HG03520 (cell line): Measurements from ENCODE around the gene MYH14.

Experiments
- ATAC-seq: cut with Tn5 transposase; IDR thresholded peaks from one replicate; pipeline ENCODE4 v1.9.1; 2021; ENCODE audit warnings: mild to moderate bottlenecking, moderate library complexity; ENCODE audit not compliant: unreplicated experiment

Gene MYH14

DNA sequence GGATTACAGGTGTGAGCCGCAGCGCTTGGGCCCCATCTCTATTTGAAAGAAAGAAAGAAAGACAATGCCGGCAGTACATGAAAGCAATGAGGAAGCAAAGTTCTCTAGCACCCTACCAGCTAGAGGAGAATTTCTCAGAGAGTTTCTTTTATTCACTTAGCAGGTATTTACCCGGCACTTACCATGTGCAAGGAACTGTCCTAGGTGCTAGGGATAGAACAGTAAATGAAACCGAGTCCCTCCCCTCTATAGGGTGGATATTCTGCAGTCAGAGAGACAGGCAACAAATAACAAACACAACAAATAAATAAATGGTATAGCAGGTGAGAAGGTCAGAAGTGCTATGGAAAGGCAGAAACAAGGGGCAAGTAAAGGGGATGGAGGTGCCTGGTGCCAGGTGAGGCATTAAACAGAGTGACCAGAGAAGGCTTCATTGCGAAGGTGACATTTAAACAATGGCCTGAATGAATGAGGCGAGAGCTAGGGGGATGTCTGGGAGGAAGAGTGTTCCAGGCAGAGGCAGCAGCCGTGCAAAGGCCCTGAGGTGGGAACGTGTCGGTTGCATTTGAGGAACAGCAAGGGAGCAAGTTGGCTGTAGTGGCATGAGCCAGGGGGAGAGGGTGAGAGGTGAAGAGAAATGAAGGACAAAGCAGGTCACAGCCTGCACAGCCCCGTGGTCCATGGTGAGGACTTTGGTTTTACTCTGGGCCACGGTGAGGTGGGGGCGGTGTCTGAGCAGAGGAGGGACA lies 10.8 kb upstream of the MYH14 start:
- ATAC-seq, result no peak

DNA sequence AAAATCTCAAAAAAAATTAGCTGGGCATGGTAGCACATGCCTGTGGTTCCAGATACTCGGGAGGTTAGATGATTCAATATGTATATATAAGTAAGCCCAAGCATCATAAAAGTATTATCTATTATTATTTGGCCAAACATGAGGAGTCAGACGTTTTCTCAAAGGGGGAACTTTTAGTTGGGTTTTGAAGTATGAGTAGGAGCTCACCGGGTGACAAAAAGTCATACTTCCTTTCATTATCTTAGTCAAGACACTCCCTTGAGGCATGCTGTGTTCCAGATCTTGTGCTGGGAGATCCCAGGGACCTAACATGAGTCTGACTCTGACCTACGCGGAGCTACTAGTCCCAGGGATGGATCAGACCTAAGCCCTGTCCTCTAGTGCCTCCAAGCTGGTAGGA lies 8.2 kb upstream of the MYH14 start:
- ATAC-seq, result no peak

DNA sequence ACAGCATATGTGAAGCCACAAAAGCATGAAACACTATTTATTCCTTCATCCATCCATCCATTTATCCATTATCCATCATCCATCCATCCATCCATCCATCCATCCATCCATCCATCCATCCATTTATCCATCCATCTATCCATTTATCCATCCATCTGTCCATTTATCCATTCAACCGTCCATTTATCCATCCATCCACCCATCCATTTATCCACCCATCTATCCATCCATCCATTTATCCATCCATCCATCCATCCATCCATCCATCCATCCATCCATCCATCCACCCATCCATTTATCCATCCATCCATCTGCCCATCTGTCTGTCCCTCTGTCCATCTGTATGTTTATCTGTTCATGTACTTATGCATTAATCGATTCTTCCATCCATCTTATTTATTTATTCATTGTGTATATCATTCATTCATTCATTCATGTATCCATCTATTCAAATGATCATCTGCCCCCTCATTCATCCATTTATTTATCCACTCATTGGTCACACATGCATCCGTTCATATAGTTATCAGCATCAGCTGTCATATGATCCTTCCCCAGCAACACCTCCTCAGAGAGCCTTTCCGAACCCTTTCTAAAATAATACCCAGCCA lies 7.0 kb upstream of the MYH14 start:
- ATAC-seq, result no peak

DNA sequence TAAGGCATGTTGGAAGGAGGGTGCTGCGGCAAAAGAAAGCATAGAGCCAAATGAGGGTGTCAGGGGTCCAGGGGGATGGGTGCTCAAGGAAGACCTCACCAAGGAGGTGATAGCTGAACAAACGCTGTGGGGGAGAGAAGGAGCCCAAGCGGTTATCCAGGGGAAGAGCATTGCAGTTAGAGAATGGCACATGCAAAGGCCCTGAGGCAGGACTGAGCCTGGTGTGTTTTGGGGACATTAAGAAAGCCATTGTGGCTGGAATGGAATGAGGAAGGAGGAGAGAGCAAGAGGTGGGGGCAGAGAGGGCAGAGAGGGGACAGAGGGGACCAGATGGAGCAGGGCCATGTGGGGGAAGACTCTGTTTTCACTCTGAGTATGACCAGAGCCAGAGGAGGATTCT lies 6.1 kb upstream of the MYH14 start:
- no peak for ATAC-seq

DNA sequence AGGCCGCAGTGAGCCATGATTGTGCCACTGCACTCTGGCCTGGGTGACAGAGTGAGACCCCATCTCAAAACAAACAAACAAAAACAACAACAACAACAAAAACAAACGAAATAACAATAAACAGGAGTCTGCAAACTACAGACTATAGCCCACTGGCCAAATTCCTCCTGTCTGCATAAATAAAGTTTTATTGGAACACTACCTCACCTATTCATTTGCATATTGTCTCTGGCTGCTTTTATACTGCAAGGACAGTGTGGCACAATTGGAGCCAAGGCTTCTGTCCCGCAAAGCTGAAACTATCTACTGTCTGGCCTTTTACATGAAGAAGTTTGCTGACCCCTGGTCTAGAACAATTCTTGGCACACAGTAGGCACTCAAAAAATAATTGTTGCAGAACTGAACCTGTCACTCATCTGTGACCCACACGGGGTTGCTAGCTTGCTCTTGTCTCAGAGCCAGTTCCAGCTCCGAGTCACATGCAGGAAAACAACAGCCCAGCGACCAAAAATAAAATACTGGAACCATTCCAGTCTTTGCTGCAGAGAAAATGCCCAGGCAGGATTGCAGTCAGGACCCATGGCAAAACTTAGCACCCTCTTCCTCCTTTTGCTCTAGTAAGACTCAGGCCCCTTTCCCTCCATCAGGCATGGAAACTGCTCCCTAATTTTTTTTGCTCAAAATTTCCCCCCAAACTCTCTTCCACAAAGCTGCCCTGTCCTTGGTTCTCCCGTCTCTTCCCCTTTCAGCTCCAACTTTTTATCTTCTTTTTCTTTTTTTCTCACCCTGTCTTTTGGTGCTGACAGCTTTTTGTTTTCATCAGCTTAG lies 4.8 kb upstream of the MYH14 start:
- no peak for ATAC-seq

DNA sequence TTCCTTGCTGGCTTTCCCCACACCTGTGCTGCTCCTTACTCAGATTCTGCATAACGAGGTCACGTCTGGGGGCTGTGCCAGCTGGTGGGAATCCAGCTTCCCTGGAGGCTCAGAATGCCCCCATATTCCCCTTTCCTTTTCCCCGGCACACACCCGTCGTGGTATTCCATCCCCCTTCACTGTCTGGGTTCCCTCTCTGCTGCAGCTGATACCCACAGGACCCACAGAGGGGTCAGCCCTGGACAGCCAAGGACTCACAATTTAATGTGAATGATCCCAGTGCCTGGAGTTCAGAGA lies 4.2 kb upstream of the MYH14 start:
- ATAC-seq, result no peak

DNA sequence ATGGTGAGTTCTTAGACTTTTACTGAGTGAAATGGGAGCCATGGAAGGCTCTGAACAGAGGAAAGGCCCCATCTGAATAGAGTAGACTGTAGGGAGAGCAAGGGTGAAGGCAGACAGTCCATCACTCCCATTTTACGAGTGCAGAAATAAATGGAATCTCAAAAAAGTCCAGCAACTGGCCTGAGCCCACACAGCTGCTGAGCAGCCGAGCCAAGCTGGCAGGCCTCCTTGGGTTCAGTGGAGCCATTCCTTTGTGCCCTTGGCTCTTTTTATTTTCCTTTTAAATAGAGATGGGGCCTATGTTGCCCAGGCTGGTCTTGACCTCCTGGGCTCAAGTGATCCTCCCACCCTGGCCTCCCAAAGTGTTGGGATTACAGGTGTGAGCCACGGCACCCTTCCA lies 1.0 kb upstream of the MYH14 start:
- ATAC-seq, result no peak

DNA sequence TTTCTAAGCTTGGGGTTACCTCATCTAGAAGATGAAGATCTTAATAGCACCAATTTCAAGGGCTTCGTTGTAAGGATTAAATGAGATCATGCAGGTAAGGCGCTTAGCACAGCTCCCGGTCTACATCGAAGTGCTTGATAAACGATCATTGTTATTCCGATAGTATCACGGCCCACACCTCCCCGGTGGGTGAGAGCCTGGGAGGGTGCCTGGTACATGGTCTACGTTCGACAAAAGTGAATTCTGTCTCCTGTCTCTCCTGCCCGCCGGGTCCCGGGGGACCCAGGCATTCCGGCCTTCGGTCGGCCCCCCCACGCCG lies 501 bp upstream of the MYH14 start:
- no peak for ATAC-seq

DNA sequence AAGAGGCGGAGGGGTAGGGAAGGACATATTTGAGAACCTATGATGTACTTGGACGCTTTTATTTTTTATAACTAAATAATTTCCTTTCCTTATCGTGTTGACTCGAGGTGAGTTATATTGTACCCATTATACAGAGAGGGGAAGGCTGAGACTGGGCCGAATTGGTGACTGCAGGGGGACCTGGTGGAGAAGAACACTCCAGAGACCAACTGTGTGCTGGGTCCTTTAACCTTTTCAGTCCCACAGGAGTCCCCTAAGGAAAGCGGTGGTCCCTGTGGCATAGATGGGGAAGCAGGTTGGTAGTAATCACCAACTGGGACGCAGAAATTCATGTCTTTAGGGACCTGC lies 633 bp downstream of the MYH14 start:
- no peak for ATAC-seq

DNA sequence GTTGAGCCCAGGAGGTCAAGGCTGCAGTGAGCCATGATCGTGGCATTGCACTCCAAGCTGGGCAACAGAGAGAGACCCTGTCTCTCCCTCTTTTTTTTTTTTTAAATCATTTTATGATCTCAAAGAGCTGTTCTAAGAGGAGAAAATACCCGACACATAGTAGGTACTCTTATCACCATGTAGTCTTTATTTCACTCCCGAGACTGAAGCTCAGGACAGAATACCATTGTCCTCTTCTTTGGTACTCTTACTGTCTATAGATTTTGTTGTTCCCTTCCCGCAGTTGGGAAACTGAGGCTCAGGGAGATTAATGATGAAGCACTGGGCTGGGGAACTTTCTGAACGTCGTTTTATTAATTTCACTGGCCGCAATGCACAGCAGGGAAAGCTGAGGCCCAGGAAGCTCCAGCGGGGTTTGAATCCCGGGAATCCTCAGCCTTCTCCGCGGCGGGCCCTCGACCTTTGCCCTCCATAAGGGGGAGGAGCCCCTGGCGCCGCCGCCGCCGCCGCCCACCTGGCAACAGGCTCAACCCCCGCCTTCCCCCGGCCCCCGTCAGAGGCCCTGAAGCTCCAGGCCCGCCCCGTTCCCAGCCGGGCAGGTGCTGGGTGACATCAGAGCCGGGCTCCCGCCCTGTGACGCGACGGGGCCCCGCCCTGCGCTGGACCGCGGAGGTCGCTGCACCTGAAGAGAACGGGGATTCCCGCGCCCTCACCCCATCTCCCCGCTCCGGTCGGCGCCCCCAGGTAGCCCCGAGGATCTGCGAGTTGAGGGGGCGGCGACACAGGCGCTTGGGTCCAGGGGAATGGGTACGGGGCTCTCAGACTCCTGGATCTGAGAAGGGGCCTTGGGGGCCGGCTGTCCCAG lies 1.6 kb downstream of the MYH14 start:
- no peak for ATAC-seq

DNA sequence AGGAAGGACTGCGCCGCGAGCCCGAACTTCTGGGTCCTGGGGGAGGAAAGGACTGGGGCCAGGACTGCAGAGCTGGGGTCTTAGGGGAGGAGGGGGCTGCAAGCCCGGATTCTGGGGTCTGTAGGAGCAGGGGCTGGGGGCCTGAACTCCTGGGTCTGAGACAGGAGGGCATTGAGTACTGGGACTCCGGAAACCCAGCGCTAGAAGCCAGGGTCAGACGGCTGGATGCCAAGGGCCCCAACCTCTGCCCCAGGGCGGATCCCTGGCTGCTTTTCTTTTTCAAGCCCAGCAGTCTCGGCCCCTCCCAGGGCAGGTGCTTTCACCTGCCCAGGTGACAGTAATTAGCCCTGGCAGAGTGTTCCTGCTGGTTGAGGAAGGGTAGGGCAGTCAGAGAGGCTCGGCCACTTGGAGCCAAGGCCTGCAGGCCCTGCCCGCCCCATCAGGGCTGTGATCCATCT lies 2.3 kb downstream of the MYH14 start:
- no peak for ATAC-seq

DNA sequence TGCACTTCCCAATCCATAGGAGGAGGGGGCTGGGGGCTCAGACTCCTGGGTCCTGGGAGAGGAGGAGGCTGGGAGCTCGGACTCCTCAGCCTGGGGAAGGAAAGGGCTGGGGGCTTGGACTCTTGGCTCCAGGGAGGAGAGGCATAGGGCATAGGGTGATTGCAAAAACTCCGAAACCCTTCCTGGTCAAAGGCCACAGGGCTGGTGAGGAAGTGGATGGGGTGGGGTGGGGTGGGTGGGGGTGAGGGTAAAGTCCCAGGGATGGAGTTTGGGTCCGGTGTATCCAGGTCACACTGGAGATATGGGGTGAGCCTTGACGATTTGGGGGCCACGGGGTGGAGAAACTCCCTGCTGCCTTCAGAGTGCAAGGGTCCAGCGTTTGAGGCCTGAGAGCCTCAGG lies 2.8 kb downstream of the MYH14 start:
- ATAC-seq, result no peak

DNA sequence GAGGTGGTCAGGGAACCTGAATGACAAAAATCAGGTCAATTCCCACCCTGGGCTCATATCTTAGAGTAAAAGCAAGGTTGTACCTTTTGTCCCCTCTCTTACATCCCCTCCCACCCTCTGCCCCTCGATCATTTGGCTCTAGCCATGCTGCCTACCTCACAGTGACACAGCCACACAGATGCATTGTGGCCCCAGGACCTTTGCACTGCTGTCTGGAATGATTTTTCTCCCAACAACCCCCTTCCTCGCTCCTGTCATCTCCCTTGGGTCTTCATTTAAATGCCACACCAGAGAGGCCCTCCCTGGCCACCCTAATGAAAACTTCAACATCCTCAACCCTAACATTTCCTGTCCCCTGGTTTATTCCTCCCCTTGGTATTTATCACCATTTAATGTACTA lies 4.3 kb downstream of the MYH14 start:
- no peak for ATAC-seq

DNA sequence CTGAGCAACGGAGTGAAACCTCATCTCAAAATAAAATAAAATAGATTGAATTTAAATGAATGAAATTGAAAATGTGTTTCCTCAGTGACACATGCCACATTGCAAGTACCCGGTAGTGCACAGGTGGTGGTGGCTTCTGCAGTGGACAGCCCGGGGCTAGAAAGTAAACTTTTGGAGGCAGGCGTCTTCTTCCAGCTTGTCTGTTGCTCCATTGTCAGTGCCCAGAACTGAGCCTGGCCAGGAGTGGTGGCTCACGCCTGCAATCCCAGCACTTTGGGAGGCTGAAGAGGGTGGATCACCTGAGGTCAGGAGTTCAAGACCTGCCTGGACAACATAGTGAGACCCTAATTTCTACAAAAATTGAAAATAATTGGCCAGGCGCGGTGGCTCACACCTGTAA lies 5.7 kb downstream of the MYH14 start:
- ATAC-seq, result no peak

DNA sequence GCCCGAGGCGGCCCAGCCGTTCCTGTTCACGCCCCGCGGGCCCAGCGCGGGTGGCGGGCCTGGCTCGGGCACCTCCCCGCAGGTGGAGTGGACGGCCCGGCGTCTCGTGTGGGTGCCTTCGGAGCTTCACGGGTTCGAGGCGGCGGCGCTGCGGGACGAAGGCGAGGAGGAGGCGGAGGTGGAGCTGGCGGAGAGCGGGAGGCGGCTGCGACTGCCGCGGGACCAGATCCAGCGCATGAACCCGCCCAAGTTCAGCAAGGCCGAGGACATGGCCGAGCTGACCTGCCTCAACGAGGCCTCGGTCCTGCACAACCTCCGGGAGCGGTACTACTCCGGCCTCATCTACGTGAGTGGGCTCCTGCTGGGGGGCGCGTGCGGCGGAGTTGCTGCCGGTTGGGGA lies 7.0 kb downstream of the MYH14 start:
- ATAC-seq, result no peak

DNA sequence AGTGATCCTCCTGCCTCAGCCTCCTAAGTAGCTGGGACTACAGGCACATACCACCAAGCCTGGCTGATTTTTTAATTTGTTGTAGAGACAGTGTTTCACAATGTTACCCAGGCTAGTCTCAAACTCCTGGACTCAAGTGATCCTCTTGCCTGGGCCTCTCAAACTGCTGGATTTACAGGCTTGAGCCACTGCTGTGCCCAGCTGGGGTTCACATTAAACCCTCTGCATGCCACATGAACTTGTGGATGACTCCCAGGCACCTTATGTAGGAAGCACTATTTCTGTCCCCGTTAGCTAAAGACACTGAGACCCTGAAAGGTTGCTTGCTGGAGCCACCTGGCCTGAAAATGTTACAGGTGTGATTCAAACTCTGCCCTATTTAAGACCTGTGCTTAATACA lies 10.5 kb downstream of the MYH14 start:
- ATAC-seq, result no peak

DNA sequence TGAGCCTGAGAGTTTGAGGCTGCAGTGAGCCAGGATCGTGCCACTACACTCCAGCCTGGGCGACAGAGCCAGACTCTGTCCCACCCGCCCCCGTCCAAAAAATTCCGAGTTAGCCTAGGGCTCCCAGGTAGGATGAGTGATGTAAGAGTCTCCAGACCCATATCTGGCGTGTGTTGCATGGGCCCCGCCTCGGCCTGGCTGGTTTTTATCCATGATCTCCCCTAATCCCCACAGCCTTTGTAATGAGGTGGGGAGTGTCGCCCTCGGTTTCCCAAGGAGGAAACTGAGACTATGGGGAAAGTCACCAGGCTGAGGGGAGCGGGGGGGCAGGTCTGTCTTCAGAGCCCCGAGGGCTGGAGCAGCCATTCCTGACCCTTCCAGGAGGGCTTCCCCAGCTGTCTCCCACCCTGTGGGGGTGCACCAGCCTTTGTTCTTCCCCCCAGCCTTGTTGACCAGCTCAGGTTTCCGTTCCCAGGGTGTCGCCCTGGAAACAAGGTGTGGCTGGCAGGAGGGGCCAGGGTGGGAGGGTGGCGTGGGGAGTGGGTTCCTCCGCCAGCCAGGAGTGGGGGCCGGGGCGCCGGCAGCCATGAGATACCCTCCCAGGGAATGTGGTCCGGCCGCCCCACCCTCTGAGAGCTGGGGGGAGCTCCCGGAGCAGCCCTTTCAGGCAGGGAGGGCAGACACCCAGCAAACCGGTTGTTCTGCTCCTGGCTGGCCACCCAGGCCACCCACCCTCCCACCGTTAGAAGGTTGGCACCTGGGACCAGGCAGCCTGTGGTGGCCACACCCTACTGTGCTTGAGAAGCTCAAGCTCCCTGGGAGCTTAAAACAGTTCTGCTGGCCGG lies 11.5 kb downstream of the MYH14 start:
- ATAC-seq, result no peak

DNA sequence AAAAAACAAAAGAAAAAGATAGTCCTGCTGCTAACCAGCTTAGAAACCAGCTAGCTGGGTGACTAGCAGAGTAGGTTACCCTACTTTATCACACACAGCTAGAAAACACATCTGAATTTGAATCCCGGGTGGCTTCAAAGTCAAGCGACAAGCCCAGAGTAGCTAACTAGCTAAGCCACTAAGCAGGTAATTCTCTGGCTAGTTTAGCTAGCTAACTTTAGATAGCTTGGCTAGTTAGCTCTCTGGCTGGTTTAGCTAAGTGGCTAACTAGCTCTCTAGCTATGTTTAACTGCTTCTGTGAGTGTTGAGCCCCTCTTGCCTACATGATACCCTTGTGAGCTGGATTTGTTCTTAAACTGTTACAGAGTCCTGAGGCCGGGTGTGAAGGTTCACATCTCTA lies 12.4 kb downstream of the MYH14 start:
- ATAC-seq, result no peak

DNA sequence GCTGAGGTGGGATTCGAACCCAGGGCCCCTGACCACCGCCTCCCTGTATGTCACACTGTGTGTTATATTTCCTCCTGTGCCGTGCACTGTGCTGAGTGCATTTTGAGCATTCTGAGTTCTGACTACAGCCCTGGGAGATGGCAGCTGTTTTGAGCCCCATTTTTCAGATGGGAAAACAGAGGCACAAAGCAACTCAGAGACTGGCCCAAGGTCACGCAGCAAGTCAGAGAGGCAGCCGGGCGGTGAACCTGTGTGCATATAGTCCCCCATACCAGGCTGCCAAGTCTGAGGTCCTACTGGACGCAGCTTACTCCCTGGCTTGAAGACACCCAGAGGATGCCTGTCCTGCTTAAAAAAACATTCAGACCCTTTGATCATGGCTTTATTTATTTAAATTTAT lies 17.7 kb downstream of the MYH14 start:
- ATAC-seq, result no peak

DNA sequence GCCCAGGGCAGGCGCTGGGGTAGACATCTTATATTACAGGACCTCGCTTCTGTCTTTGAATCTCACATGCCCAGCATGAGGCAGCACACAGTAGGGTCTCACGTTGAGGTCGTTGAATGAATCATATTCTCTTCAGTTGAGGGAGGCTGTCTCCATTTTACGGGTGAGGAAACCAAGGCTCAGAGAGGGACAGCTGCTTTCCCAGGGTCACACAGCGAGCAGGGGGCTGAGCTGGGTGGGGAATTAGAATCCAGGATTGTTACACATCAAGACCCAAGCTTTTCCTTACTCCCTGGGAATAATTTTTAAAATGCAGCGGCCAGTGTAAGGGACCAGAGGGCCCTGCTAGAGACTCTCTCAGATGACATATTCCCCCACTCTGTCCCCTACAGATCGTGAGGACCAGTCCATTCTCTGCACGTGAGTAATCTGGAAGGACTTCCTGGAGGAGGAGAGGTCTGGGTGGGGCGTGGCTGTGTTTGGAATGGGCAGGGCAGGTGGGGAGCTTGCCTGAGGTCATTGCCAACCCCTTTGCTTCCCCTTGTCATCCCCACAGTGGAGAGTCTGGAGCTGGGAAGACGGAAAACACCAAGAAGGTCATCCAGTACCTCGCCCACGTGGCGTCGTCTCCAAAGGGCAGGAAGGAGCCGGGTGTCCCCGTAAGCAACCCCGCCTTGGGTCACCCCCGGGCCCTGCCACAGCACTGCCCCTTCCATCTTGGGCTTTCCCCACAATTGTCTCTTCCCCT lies 19.4 kb downstream of the MYH14 start:
- no peak for ATAC-seq
